Parathyroid adenoma (tissue), 2 donors: ENCODE measurements around the gene ABHD10.

Source experiments
- H2AFZ ChIP-seq: fragments of 300-600 bp; sonication (generic); one replicate; pipeline ENCODE4 v1.7.0; 2017; ENCODE audit warnings: antibody characterized with exemption, mild to moderate bottlenecking
- H3K27ac ChIP-seq: fragments of 300-600 bp; sonication (generic); one replicate; pipeline ENCODE4 v1.7.0; 2017
- H3K27me3 ChIP-seq: fragments of 300-600 bp; sonication (generic); one replicate; pipeline ENCODE4 v1.7.0; 2017; ENCODE audit warnings: low read length; ENCODE audit not compliant: control insufficient read depth, insufficient read depth
- H3K36me3 ChIP-seq: fragments of 300-600 bp; sonication (generic); one replicate; pipeline ENCODE4 v1.7.0; 2017; ENCODE audit warnings: low read length; ENCODE audit not compliant: control insufficient read depth, insufficient read depth
- H3K4me1 ChIP-seq: fragments of 300-600 bp; sonication (generic); one replicate; pipeline ENCODE4 v1.7.0; 2017; ENCODE audit warnings: control low read depth
- H3K4me2 ChIP-seq: fragments of 300-600 bp; sonication (generic); one replicate; pipeline ENCODE4 v1.7.0; 2017; ENCODE audit warnings: low read length
- H3K4me3 ChIP-seq: fragments of 300-600 bp; sonication (generic); one replicate; pipeline ENCODE4 v1.7.0; 2017; ENCODE audit warnings: low read depth, low read length
- H3K79me2 ChIP-seq: fragments of 300-600 bp; sonication (generic); one replicate; pipeline ENCODE4 v1.7.0; 2017; ENCODE audit warnings: control low read depth
- H3K9ac ChIP-seq: fragments of 300-600 bp; sonication (generic); one replicate; pipeline ENCODE4 v1.7.0; 2017; ENCODE audit warnings: mild to moderate bottlenecking
- H3K9me3 ChIP-seq: fragments of 300-600 bp; sonication (generic); one replicate; pipeline ENCODE4 v1.7.0; 2017; ENCODE audit warnings: low read length; ENCODE audit not compliant: control insufficient read depth
- TF ChIP-seq, protein P1 (sequence below): fragments of 300-600 bp; sonication (generic); IDR thresholded peaks from one replicate; pipeline ENCODE4 v1.7.0; 2017; ENCODE audit warnings: antibody characterized with exemption, mild to moderate bottlenecking
- donor health status: primary hyperparathyroidism.

ABHD10 gene

GRCh38 chr3:111980716-111981456, 2.1 kb downstream of the ABHD10 start:
- TF ChIP-seq, protein P1, sequence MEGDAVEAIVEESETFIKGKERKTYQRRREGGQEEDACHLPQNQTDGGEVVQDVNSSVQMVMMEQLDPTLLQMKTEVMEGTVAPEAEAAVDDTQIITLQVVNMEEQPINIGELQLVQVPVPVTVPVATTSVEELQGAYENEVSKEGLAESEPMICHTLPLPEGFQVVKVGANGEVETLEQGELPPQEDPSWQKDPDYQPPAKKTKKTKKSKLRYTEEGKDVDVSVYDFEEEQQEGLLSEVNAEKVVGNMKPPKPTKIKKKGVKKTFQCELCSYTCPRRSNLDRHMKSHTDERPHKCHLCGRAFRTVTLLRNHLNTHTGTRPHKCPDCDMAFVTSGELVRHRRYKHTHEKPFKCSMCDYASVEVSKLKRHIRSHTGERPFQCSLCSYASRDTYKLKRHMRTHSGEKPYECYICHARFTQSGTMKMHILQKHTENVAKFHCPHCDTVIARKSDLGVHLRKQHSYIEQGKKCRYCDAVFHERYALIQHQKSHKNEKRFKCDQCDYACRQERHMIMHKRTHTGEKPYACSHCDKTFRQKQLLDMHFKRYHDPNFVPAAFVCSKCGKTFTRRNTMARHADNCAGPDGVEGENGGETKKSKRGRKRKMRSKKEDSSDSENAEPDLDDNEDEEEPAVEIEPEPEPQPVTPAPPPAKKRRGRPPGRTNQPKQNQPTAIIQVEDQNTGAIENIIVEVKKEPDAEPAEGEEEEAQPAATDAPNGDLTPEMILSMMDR: no peak
- H3K4me2 ChIP-seq: no peak overlapping the region

GRCh38 chr3:111981457-111981763, 2.6 kb downstream of the ABHD10 start:
- Histone ChIP-seq H3K36me3 (no peaks in the 10 kb centered on the region), H3K27ac (no peak overlapping the region), H2AFZ (no peak overlapping the region), H3K27me3 (no peaks in the 10 kb centered on the region), H3K4me1 (peaks cover 3% of the 10 kb centered on the region), H3K79me2 (peaks cover 2% of the 10 kb centered on the region), H3K4me2 (no peak overlapping the region), H3K9me3 (no peaks in the 10 kb centered on the region), H3K9ac (no peak overlapping the region), H3K4me3 (no peak overlapping the region)
- TF ChIP-seq, protein P1: no peak

More at GRCh38 chr3:111980716-111981456, 2.1 kb downstream of the ABHD10 start:
- Histone ChIP-seq H3K36me3 (no peaks in the 10 kb centered on the region), H3K79me2 (peaks cover 2% of the 10 kb centered on the region), H3K27me3 (no peaks in the 10 kb centered on the region), H3K9me3 (no peaks in the 10 kb centered on the region), H3K4me1 (peaks cover 3% of the 10 kb centered on the region), H3K27ac (no peak overlapping the region), H3K9ac (no peak overlapping the region), H3K4me3 (no peak overlapping the region), H2AFZ (no peak overlapping the region)

DNA sequence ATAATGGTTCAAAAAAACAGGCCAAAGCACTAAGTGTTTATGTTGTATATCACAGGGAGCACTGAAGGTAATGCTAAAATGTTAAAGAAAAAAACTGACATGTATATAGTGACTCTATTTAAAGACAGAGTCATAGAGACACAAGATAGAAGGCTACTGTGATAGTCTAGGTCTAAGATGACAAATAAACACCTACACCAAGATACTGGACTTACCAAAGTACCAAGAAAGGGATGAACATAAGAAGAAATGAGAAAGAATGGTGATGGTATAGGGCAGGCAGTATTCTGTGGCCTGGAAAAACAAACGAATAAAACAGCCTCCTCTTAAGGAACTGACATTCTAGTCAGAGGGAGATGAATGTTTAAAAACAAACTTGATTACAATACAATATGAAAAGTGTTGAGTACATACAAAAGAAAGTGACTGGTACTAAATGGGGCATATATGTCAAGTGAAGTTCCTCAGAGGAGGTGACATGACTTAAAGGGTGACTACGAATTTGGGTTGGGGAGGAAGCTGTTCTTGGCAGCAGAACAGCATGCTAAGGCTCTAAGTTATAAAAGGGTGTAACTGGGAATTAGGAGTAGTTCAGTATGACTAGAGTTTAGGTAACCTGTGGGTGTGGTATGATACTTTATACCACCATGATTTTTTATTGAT, 5.9 kb downstream of the ABHD10 start:
- H3K9me3 ChIP-seq: no peaks in the 10 kb centered on the region
- TF ChIP-seq, protein P1: no peak
- no peak overlapping the region for H2AFZ ChIP-seq
- H3K27ac ChIP-seq: no peak overlapping the region
- peaks cover 1% of the 10 kb centered on the region for H3K4me1 ChIP-seq
- no peaks in the 10 kb centered on the region for H3K27me3 ChIP-seq
- no peak overlapping the region for H3K9ac ChIP-seq
- H3K36me3 ChIP-seq: no peaks in the 10 kb centered on the region
- no peak overlapping the region for H3K4me3 ChIP-seq
- H3K4me2 ChIP-seq: no peak overlapping the region
- H3K79me2 ChIP-seq: no peaks in the 10 kb centered on the region

DNA sequence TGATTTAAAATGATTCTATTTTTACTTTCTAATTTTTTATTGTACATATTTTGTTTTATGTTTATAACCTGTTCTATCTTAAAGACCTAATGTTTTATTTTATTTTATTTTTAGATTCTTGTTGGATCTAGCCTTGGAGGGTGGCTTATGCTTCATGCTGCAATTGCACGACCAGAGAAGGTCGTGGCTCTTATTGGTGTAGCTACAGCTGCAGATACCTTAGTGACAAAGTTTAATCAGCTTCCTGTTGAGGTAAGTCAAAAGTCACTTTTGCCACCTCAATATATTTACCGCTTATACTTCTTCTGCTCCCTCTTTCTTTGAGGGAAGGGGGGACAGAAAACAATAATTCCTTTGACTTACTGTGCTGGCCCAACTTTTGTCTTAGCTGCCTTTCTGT, 8.0 kb downstream of the ABHD10 start:
- H2AFZ ChIP-seq: no peak overlapping the region
- TF ChIP-seq, protein P1: no peak
- no peaks in the 10 kb centered on the region for H3K36me3 ChIP-seq

More for the DNA sequence above, 8.0 kb downstream of the ABHD10 start:
- Histone ChIP-seq H3K4me1 (no peaks in the 10 kb centered on the region), H3K9ac (no peak overlapping the region), H3K79me2 (no peaks in the 10 kb centered on the region), H3K27ac (no peak overlapping the region), H3K9me3 (no peaks in the 10 kb centered on the region), H3K27me3 (no peaks in the 10 kb centered on the region), H3K4me3 (no peak overlapping the region), H3K4me2 (no peak overlapping the region)
